Mammary microvascular endothelial cell (primary cell): ENCODE results near the gene PTGDR2. TPM values are rescaled to one million over a fixed set of nuclear protein-coding genes. Genes with fewer than 3 reads are reported as not detected.

Experiments used
- total RNA-seq: library from RNA; depleted of rRNA; stranded (reverse); fragments of >200 nt; gene quantifications from 2 replicates; pipeline ENCODE4 v1.2.3, GENCODE V29; 2015

Gene PTGDR2
- not detected in 2 replicates for total RNA-seq

DNA sequence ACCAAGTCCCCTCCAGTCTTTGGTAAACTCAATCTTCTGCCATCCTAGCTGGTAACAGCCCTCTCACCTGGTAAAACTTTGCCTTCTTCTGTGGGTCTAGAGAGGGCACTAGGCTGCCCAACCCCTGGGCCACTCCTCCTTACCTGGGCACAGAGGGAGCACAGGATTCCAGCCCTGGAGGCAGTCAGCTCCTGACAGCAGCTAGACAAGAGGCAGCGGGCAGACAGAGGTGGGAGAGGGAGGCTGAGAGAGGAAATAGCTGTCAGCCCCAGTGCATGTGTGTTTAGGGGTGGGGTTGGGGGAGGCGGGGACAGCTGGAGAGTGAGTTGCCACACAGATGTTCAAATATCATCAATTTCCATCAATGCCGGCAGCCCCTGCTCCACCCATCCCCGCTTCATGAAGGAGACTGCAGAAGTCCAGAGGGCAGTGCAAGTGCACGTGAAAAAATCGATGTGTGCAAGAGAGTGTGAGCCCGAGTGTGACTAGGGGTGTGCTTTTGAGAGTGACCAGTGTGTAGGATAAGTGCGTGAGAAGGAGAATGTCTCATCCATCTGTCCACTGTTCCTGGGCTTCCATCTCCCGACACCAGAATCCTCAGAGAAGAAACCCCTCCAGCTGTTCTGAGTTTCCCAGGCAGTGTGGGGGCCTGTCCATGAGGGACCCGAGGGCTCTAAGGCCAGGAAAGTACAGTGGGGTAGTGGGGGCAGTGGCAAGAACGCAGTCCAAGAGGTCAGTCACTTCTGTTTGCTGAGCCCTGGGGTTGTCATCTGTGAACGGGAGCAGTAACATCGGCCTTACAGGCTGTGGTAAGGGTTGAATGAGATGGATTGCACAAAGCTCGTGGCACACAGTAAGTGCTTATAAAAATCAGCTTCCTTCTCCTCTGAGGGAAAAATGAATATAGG lies at the start of gene PTGDR2:
Gene PTGDR2, minus strand, starts transcription at position 225 of the 908 bp plus-strand sequence. CDS start 2,228 bp downstream, outside the sequence.

DNA sequence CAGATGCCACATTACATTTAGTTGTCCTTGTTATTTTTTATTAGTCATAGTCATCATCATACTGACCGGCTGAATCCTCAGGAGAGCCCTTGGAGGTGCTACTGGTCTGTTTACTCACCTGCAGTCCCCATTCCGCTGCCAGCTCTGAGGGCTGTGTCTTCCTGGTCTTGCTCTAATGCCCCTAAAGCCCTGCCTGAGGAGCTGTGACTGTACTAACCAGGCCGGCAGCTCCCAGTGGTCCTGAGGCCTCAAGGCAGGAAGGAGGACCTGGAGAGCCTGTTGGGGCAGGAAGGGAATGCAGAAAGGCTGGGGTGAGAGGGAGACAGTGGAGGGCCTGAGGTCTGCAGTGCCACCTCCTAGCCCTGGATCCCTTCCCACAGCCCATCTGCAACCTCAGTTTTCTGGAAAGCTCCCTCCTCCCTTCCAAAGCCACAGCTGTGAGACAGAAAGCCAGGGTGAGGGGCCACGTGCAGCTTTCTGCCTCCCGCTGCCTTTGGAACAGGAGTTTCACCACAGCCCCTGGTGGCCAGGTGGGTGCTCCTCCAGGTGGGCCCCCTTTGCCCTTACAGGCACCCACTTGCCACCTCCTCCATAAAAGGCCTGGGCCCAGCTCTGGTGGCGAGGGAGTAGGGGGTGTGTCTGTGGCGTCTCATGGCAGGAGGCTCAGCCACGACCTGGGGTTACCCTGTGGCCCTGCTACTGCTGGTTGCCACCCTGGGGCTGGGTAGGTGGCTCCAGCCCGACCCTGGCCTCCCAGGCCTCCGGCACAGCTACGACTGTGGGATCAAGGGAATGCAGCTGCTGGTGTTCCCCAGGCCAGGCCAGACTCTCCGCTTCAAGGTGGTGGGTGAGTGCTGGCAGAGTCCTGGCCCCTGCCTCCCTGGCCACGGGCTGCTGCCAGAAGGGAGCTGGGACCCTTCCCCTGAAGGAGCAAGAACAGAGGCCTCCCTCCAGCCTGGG lies 11.4 kb upstream of the PTGDR2 start, which contains the start of gene ZP1:
Gene ZP1, plus strand, starts transcription at position 632 of the 960 bp plus-strand sequence. Its CDS starts 20 bp downstream, at position 652.

DNA sequence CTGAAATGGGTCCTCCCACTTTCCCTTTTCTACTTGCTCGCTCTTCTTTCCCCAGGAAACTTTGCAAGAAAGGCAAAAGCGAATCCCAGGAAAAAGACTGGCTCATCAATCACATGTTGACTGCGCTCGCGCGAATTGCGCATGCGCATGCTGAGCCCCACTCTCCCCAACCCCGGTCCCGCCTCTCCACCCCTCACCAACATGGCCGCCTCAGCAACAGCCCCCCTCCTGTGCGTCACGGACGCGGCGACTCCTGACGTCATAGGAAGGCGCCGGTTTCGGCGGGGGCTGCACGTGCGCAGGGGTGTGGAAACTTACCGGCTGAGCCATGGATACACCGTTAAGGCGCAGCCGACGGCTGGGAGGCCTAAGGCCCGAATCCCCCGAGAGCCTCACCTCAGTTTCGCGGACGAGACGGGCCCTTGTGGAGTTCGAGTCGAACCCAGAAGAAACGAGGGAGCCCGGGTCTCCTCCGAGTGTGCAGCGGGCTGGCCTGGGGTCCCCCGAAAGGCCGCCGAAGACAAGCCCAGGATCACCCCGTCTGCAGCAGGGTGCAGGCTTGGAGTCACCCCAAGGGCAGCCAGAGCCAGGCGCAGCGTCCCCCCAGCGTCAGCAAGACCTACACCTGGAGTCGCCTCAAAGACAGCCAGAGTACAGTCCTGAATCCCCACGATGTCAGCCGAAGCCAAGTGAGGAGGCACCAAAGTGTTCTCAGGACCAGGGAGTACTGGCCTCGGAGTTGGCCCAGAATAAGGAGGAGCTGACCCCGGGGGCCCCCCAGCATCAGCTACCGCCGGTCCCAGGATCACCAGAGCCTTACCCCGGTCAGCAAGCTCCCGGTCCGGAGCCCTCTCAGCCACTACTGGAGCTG lies 13.7 kb downstream of the PTGDR2 start, which contains the start of gene CCDC86:
Gene CCDC86, plus strand, starts transcription at position 317 of the 871 bp plus-strand sequence. Its CDS starts 12 bp downstream, at position 329.

Other genes starting within 250 kb of the PTGDR2 start
- gene MS4A8, start 156.3 kb downstream of the PTGDR2 start, total RNA-seq, result not detected in 2 replicates
- not detected in 2 replicates for gene MS4A18, start 131.2 kb downstream of the PTGDR2 start, total RNA-seq
- gene MS4A15, start 99.1 kb downstream of the PTGDR2 start, total RNA-seq, result not detected in 2 replicates
- gene MS4A10, start 70.6 kb downstream of the PTGDR2 start, total RNA-seq, result not detected in 2 replicates
- gene CCDC86, start 13.8 kb downstream of the PTGDR2 start, total RNA-seq, result 51.2 and 54.3 TPM in 2 replicates
- gene ZP1, start 11.6 kb upstream of the PTGDR2 start, total RNA-seq, result not detected in 2 replicates
- 115 and 121 TPM in 2 replicates for gene PRPF19, start 50.6 kb upstream of the PTGDR2 start, total RNA-seq
- 198 and 201 TPM in 2 replicates for gene TMEM109, start 58.2 kb upstream of the PTGDR2 start, total RNA-seq
- 127 and 130 TPM in 2 replicates for gene TMEM132A, start 68.5 kb upstream of the PTGDR2 start, total RNA-seq
- gene SLC15A3, start 96.2 kb upstream of the PTGDR2 start, total RNA-seq, result 21.7 and 35.7 TPM in 2 replicates
- not detected in 2 replicates for gene CD6, start 115.7 kb upstream of the PTGDR2 start, total RNA-seq
- gene CD5, start 246.5 kb upstream of the PTGDR2 start, total RNA-seq, result not detected in 2 replicates